Posterior cingulate gyrus (tissue), 11 donors: Measurements from ENCODE around the gene COL23A1.
"Not testable (repeated sequence)": the region's sequence is repeated elsewhere in the genome, so short reads cannot be mapped to it uniquely, and the experiment has no call there.

Experiments
- DNase-seq, 10 donors: peaks; one replicate each; pipeline versions ENCODE4 v3.0.0 to v3.0.0-alpha.2; 2020 to 2021; ENCODE audit warnings: mixed read lengths in 3 of 10
- intact Hi-C: fragments of 100-400 bp; cut with DNase I; formaldehyde crosslinking; loops from one replicate; pipeline ENCODE4 v1.15.1; 2023

Gene COL23A1

GRCh38 chr5:178307267-178308045 lies 282.7 kb downstream of the COL23A1 start:
- intact Hi-C loops: no loop called here
- peak in 4 of 10 donors; percentile 5 to 68 (median 46) for DNase-seq

GRCh38 chr5:178306430-178307225 lies 283.6 kb downstream of the COL23A1 start:
- DNase-seq: peak in 4 of 10 donors; percentile 5 to 70 (median 38)
- intact Hi-C loops: no loop called here

- DNase-seq: peak in 4 of 10 donors; percentile 2 to 64 (median 26)
- intact Hi-C loops: no loop called here
Measured at GRCh38 chr5:178305801-178306200, 284.4 kb downstream of the COL23A1 start.

DNA sequence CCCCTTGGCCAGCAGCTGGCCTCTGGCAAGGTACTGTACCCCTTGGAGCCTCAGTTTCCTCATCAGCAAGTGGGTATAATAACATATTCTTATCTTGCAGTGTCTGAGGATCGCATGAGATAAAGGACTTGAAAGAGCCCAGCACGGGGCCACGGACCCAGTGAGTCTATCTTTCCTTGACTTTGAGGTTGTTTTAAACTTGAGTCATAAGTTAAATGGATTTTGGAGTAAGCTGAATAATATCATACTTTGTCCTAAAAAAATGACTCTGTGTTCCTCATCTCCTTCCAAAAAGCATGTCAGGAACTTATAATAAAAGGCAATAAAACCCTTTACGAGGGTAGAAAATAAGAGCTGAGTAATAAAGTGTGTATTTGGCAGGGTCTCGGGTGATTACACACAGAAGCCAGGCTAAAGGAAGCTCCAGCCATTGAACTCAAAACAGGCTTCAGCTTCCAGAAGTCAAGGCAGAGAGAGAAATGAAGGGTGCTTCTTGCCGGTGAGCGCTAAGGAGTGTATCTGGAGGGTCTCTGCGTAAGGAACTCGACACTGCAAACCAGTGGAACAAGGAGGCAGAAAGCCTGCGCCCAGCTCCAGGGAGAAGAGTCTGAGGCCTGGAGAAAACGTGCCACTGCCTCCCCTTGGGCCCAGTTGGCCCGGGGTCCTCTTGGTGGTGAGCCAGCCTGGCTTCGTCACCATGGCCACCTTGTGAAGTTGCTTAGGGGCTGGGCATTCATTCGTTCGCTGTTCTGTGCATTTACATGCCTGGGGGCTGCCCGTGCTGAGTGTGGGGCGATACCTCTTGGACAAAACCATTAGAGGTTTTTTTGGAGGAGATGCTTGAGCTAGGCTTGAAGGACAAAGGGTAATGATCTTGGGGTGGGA lies 285.2 kb downstream of the COL23A1 start:
- intact Hi-C loops: no loop called here

GRCh38 chr5:178304016-178304415 lies 286.2 kb downstream of the COL23A1 start:
- intact Hi-C loops: no loop called here
- DNase-seq: peak in 3 of 10 donors; percentile 2 to 59 (median 13)

More for the DNA sequence above, 285.2 kb downstream of the COL23A1 start:
- peak in 3 of 10 donors; percentile 1 to 63 (median 38) for DNase-seq

GRCh38 chr5:178302321-178302720 lies 287.9 kb downstream of the COL23A1 start:
- intact Hi-C loops, DNase-seq: not testable (repeated sequence)

DNA sequence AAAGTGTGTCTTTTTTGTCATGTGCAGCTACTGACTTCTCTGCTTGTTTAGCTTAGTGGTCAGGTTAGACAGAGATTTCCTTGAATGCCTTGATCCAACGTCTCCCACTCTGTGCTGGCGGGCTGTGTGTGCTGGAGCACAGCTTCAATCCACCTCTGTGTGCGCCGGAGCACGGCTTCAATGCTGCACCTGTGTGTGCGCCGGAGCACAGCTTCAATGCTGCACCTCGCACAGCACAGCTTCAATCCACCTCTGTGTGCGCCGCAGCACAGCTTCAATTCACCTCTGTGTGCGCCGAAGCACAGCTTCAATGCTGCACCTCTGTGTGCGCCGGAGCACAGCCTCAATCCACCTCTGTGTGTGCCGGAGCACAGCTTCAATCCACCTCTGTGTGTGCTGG lies 288.6 kb downstream of the COL23A1 start:
- DNase-seq: peak in 5 of 10 donors; percentile 2 to 29 (median 16)
- intact Hi-C loops: no loop called here

DNA sequence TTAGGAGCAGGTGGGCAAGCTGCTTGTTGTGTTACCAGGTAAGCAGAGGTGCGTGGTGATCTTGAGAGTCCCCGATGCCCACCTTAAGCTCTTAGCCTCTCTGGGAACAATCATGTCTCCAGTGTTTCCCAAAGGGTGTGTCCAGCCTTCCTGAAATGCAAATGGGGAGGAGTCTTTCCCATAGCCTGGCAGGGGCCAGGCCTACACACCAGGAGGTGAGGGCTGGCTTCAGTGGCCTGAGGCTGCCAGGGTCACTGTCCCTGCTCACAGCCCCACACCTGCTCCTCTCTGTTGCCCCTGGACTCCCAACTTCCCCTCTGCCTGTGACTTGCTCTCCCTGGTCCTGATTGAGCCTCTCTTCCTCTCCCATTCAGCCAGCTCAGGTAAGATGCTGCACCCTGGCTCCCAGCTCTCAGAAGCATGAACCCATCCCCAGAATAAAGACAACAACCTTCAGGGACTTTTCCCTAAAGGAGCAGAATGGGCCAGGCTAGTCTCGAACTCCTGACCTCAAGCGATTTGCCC lies 291.8 kb downstream of the COL23A1 start:
- DNase-seq: peak in 2 of 10 donors; percentile 0 to 8

GRCh38 chr5:178297751-178298150 lies 292.4 kb downstream of the COL23A1 start:
- intact Hi-C loops: no loop called here
- DNase-seq: peak in 5 of 10 donors; percentile 0 to 52 (median 9)

More for the DNA sequence above, 291.8 kb downstream of the COL23A1 start:
- intact Hi-C loops: no loop called here

- intact Hi-C loops: no loop called here
- DNase-seq: peak in 2 of 10 donors; percentile 4 to 14
Measured at GRCh38 chr5:178296066-178296465, 294.1 kb downstream of the COL23A1 start.

DNA sequence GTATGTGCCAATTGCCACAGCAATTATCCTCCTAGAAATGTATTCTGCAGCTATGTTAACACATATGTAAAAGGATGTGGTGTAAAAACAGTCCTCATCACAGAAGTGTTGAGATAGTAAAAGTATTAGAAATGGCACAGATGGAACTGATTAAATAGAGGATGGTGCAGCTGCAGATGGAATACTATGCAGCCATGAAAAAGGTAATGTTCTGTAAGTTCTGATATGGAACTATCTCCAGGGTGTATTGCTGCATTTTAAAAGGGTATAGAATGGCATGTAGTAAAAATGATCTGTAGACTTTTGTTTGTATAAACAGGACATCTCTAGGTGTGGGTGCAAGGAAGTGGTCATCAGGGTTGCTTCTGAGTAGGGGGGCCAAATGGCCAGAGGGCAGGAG lies 294.6 kb downstream of the COL23A1 start:
- intact Hi-C loops: no loop called here
- no peak for DNase-seq

GRCh38 chr5:178293815-178294214 lies 296.4 kb downstream of the COL23A1 start:
- DNase-seq: peak in 5 of 10 donors; percentile 3 to 45 (median 11)
- intact Hi-C loops: no loop called here

DNA sequence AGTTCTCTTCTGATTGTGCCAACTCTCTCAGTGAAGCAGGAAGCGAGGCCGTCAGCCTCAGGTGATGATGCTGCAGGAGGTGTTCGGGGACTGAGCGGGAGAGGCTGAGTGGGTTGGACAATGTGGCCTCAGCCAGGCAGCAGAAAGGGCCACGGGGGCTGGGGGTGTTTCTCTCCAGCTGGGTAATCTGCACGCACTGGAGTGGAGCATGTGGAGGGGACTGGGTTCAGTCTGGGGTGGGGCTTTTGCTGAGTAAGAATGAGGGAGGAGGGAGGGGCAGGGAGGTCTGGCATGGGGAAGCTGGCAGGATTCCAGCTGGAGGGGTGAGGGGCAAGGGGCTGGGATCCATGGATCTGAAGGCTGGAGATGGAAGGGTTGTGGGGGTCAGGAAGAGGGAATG lies 296.8 kb downstream of the COL23A1 start:
- peak in 5 of 10 donors; percentile 5 to 72 (median 11) for DNase-seq
- intact Hi-C loops: no loop called here

- intact Hi-C loops: no loop called here
- peak in 1 of 10 donors; percentile 1 for DNase-seq
Measured at GRCh38 chr5:178292826-178293205, 297.4 kb downstream of the COL23A1 start.

- intact Hi-C loops: no loop called here
Measured at GRCh38 chr5:178291969-178292825, 298.0 kb downstream of the COL23A1 start.

DNA sequence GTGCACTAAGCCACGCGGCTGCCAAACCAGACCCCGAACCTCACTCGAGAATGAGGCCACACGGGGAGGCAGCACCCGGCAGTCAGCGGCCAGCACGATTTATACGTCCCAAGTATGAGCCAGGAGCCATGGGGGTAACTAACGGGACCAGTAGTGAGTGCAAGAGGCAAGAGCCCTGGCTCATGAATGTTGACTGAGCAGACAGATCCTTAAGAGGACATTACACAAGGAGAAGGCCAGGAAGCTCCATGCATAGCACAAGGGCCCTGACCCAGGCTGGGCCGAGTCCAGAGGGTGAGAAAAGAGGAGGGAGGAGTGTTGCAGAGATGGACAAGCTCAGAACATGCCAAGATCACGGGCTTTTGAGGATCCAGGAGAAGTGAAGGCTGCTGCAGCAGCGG lies 299.0 kb downstream of the COL23A1 start:
- peak in 2 of 10 donors; percentile 63 to 70 for DNase-seq
- intact Hi-C loops: no loop called here

More at GRCh38 chr5:178291969-178292825, 298.0 kb downstream of the COL23A1 start:
- DNase-seq: peak in 4 of 10 donors; percentile 0 to 61 (median 29)

DNA sequence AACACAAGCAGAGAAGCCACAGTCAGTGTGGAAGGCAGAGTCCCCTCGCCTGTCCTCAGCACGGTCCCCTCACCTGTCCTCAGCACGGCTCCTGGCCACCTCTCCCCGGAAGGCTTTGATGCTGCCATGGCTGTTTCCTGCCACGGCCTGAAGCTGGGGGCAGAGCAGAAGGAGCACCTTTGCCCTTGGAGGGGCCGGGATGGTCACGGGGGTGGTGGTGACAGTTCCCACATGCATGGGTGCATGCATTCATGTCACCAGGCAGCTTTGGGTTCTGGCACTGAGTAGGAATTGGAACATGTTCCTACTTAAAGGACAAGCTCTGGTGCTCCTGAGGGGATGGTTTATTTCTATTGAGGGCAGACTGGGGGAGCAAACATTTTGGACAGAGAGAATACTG lies 299.8 kb downstream of the COL23A1 start:
- peak in 3 of 10 donors; percentile 25 to 69 (median 48) for DNase-seq
- intact Hi-C loops: no loop called here

GRCh38 chr5:178289438-178289837 lies 300.8 kb downstream of the COL23A1 start:
- intact Hi-C loops: loop anchor here (10.0 kb wide), 1 partner anchor 165 kb away; no protein-coding TSS in a partner anchor
- DNase-seq: peak in 3 of 10 donors; percentile 3 to 17 (median 9)
